GM12864 (cell line): ENCODE results near the gene PAPLN.

ENCODE experiments used
- DNase-seq: peaks from one replicate; pipeline ENCODE4 v3.0.0-alpha.2; 2011; ENCODE audit warnings: low read depth
- H3K4me3 ChIP-seq: 2 replicates; pipeline ENCODE4 v1.5.1; 2011; ENCODE audit warnings: mild to moderate bottlenecking, low read depth, low read length, control low read depth
- TF ChIP-seq, protein P1 (sequence below): IDR thresholded peaks from 2 replicates; pipeline ENCODE4 v1.5.1; 2011; ENCODE audit warnings: low read depth, mild to moderate bottlenecking, moderate library complexity, low read length, control low read depth, inconsistent platforms; ENCODE audit errors: missing control alignments

The PAPLN gene

GRCh38 chr14:73312687-73313086 lies 75.4 kb downstream of the PAPLN start:
- TF ChIP-seq, protein P1, sequence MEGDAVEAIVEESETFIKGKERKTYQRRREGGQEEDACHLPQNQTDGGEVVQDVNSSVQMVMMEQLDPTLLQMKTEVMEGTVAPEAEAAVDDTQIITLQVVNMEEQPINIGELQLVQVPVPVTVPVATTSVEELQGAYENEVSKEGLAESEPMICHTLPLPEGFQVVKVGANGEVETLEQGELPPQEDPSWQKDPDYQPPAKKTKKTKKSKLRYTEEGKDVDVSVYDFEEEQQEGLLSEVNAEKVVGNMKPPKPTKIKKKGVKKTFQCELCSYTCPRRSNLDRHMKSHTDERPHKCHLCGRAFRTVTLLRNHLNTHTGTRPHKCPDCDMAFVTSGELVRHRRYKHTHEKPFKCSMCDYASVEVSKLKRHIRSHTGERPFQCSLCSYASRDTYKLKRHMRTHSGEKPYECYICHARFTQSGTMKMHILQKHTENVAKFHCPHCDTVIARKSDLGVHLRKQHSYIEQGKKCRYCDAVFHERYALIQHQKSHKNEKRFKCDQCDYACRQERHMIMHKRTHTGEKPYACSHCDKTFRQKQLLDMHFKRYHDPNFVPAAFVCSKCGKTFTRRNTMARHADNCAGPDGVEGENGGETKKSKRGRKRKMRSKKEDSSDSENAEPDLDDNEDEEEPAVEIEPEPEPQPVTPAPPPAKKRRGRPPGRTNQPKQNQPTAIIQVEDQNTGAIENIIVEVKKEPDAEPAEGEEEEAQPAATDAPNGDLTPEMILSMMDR, result no peak
- H3K4me3 ChIP-seq, result no peak overlapping the region
- DNase-seq, result no peak

DNA sequence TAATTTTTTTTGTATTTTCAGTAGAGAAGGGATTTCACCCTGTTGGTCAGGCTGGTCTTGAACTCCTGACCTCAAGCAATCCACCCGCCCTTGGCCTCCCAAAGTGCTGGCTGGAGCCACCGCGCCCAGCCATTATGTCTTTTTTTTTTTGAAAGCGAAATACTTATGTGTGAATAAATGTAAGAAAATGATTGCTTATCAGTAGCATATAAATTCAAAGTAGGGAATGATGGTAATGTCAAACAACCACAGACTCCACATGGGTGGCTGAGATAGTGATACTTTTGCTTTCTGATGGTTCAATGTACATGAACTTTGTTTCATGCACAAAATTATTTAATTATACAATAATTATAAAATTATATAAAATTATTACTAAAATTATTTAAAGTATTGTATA lies 75.8 kb downstream of the PAPLN start:
- DNase-seq, result no peak
- no peak overlapping the region for H3K4me3 ChIP-seq
- TF ChIP-seq, protein P1, result no peak

- H3K4me3 ChIP-seq, result no peak overlapping the region
- TF ChIP-seq, protein P1, result no peak
- DNase-seq, result no peak
Measured at GRCh38 chr14:73323896-73324399, 86.6 kb downstream of the PAPLN start.
